ENCODE measurements around the gene STX10.

DNA sequence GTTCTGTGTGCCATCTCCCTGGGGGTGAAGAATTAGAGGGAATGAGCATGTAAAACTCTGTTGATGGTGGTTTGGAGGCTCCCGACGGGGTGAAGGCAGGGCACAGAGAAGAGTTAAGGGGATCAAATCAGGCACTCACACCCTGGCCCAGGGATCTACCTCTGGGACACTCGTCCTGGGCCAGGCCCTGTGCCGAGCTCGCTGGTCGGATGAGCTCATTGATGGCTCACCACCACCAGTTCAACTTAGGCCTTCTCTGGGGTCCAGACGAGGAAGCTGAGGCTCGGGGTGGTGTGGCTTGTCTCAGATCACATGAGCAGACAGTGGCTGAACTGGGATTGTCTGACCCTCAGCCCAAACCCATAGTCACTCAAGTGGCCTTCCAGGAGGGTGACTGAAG lies 30.5 kb downstream of the STX10 start:
- TF ChIP-seq, protein P1, sequence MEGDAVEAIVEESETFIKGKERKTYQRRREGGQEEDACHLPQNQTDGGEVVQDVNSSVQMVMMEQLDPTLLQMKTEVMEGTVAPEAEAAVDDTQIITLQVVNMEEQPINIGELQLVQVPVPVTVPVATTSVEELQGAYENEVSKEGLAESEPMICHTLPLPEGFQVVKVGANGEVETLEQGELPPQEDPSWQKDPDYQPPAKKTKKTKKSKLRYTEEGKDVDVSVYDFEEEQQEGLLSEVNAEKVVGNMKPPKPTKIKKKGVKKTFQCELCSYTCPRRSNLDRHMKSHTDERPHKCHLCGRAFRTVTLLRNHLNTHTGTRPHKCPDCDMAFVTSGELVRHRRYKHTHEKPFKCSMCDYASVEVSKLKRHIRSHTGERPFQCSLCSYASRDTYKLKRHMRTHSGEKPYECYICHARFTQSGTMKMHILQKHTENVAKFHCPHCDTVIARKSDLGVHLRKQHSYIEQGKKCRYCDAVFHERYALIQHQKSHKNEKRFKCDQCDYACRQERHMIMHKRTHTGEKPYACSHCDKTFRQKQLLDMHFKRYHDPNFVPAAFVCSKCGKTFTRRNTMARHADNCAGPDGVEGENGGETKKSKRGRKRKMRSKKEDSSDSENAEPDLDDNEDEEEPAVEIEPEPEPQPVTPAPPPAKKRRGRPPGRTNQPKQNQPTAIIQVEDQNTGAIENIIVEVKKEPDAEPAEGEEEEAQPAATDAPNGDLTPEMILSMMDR (IDR thresholded peaks at IDR 0.05; ENCODE audit: extremely low read depth in 1 of 2, insufficient read depth in 1 of 2, low read depth in 1 of 2, low read length in 2 of 2), result no peak
- TF ChIP-seq POLR2AphosphoS5 (IDR thresholded peaks at IDR 0.05; ENCODE audit: insufficient read depth, low read depth, low read length) (no peak), POLR2A (IDR thresholded peaks at IDR 0.05; ENCODE audit: low read depth, low read length) (no peak), EZH2 (IDR thresholded peaks at IDR 0.05; ENCODE audit: borderline replicate concordance, low read depth, low read length, severe bottlenecking) (no peak), GATA2 (IDR thresholded peaks at IDR 0.05; ENCODE audit: insufficient read depth, insufficient read length, low read depth, low read length) (no peak), FOS (IDR thresholded peaks at IDR 0.05; ENCODE audit: borderline replicate concordance, insufficient read depth, low read length) (no peak)
- TF ChIP-seq, protein P2, sequence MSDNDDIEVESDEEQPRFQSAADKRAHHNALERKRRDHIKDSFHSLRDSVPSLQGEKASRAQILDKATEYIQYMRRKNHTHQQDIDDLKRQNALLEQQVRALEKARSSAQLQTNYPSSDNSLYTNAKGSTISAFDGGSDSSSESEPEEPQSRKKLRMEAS (IDR thresholded peaks at IDR 0.05; ENCODE audit: insufficient read depth, insufficient read length), result no peak

Measured in endothelial cell of umbilical vein (primary cell).